T-cell (primary cell): ENCODE data around the gene SDHA. TPM values are rescaled to one million over a fixed set of nuclear protein-coding genes. Genes with fewer than 3 reads are reported as not detected.
"Not testable (repeated sequence)": the region's sequence is repeated elsewhere in the genome, so short reads cannot be mapped to it uniquely, and the experiment has no call there.

Experiments used
- ATAC-seq, 4 experiments: fragments of 200-7000 bp in 3 of 4; fragments of 150-1000 bp in 1 of 4; cut with Tn5 transposase; replicated peaks in 1 of 4; 1 replicate in 3 of 4; 2 replicates in 1 of 4; pipeline ENCODE4 v1.10.0; 2021; ENCODE audit warnings: moderate library complexity in 3 of 4, mild to moderate bottlenecking in 2 of 4, moderate number of reproducible peaks in 1 of 4
- CTCF ChIA-PET, 2 donors: fragments of 300-600 bp; sonication (Branson Sonifier 250); formaldehyde crosslinking; loops; one replicate each; lab custom pipeline; 2022; ENCODE audit warnings: antibody characterized with exemption in 2 of 2; lab: Charles Lee
- POLR2A ChIA-PET, 2 donors: fragments of 300-600 bp; sonication (Branson Sonifier 250); formaldehyde crosslinking; loops; one replicate each; lab custom pipeline; 2022; ENCODE audit warnings: antibody characterized with exemption in 2 of 2; lab: Charles Lee
- DNase-seq, 35 experiments: peaks; one replicate each; pipeline versions ENCODE4 v3.0.0 to v3.0.0-alpha.2; 2013 to 2023
- H3K27ac ChIP-seq: one replicate; pipeline ENCODE4 v1.5.1; 2013; ENCODE audit warnings: low read length
- H3K27me3 ChIP-seq, 2 experiments: replicated peaks in 1 of 2; 1 replicate in 1 of 2; 2 replicates in 1 of 2; pipeline versions ENCODE4 v1.6.1 to v1.7.0; 2013; ENCODE audit warnings: low read length in 1 of 2, mixed read lengths in 1 of 2; ENCODE audit not compliant: control insufficient read depth in 2 of 2, insufficient read depth in 2 of 2; ENCODE audit errors: extremely low read depth in 1 of 2
- H3K36me3 ChIP-seq, 2 donors: 1 replicate in 1 of 2; 2 replicates in 1 of 2; pipeline versions ENCODE4 v1.6.1 to v1.7.0; 2013; ENCODE audit warnings: low read length in 1 of 2; ENCODE audit not compliant: control insufficient read depth in 2 of 2, insufficient read depth in 1 of 2; ENCODE audit errors: extremely low read depth in 1 of 2
- H3K4me1 ChIP-seq, 2 experiments: 1 replicate in 1 of 2; 2 replicates in 1 of 2; pipeline versions ENCODE4 v1.6.1 to v1.7.0; 2013; ENCODE audit warnings: low read length in 2 of 2, mixed read lengths in 1 of 2; ENCODE audit not compliant: insufficient read depth in 2 of 2, control insufficient read depth in 1 of 2; ENCODE audit errors: extremely low read depth in 1 of 2
- H3K4me3 ChIP-seq, 2 donors: 1 replicate in 1 of 2; 2 replicates in 1 of 2; pipeline versions ENCODE4 v1.5.1 to v1.7.0; 2013; ENCODE audit warnings: mild to moderate bottlenecking in 2 of 2, low read length in 1 of 2, moderate library complexity in 1 of 2; ENCODE audit not compliant: control insufficient read depth in 1 of 2; ENCODE audit errors: extremely low read depth in 1 of 2
- H3K9me3 ChIP-seq: 2 replicates; pipeline ENCODE4 v1.7.0; 2013
- H3K27ac Mint-ChIP-seq, 2 donors: one replicate each; pipeline ENCODE4 v1.8.0; 2020 to 2021; ENCODE audit warnings: mild to moderate bottlenecking in 2 of 2, mixed read lengths in 2 of 2
- H3K27me3 Mint-ChIP-seq, 2 donors: one replicate each; pipeline ENCODE4 v1.8.0; 2021 to 2022; ENCODE audit warnings: mixed read lengths in 2 of 2
- H3K36me3 Mint-ChIP-seq: one replicate; pipeline ENCODE4 v1.8.0; 2021; ENCODE audit warnings: mixed read lengths
- H3K4me1 Mint-ChIP-seq, 3 donors: one replicate each; pipeline ENCODE4 v1.8.0; 2020 to 2022; ENCODE audit warnings: mixed read lengths in 3 of 3, mild to moderate bottlenecking in 1 of 3
- H3K4me3 Mint-ChIP-seq, 3 donors: one replicate each; pipeline ENCODE4 v1.8.0; 2020 to 2022; ENCODE audit warnings: mild to moderate bottlenecking in 3 of 3, mixed read lengths in 3 of 3, moderate library complexity in 3 of 3
- H3K9me3 Mint-ChIP-seq, 3 donors: one replicate each; pipeline ENCODE4 v1.8.0; 2020 to 2022; ENCODE audit warnings: mixed read lengths in 3 of 3
- WGBS: methylation state at CpG from one replicate; pipeline ENCODE4 v1.1.5; 2013; ENCODE audit warnings: missing lambda C conversion rate; ENCODE audit not compliant: insufficient coverage; 5-methylcytosine and 5-hydroxymethylcytosine counted together
- total RNA-seq, 35 experiments: library from RNA in 6 of 35; stranded (reverse) in 6 of 35; fragments of 120-200 nt in 1 of 35; gene quantifications; one replicate each; pipeline versions ENCODE4 v1.2.1 to v1.2.4 and lab custom pipeline; 2013 to 2026

The SDHA gene
- total RNA-seq, 5 donors from 2014 or later (not counting 1 experiment from before 2014, with no cell fraction given) = 122 to 209 (median 140) TPM

- no peak for ATAC-seq
- no peaks in the 10 kb centered on the region for H3K9me3 Mint-ChIP-seq
- H3K4me3 ChIP-seq = no peak overlapping the region
- H3K27me3 Mint-ChIP-seq = no peaks in the 10 kb centered on the region
- no peaks in the 10 kb centered on the region for H3K27me3 ChIP-seq
- no peak overlapping the region for H3K27ac Mint-ChIP-seq
- H3K36me3 Mint-ChIP-seq = peaks cover 45% of the 10 kb centered on the region
- 100% methylated on average over 4 of the region's 8 CpGs for WGBS
- peaks cover 10 to 64% of the 10 kb centered on the region in 2 donors for H3K36me3 ChIP-seq
- CTCF ChIA-PET = no interaction called here
- no peaks in the 10 kb centered on the region for H3K9me3 ChIP-seq
- POLR2A ChIA-PET = no interaction called here
- no peaks in the 10 kb centered on the region for H3K4me1 ChIP-seq
- DNase-seq = no peak
- no peak overlapping the region for H3K4me3 Mint-ChIP-seq
- no peaks in the 10 kb centered on the region for H3K4me1 Mint-ChIP-seq
- H3K27ac ChIP-seq = no peak overlapping the region
Measured at GRCh38 chr5:234450-234849, 16.3 kb downstream of the SDHA start.

GRCh38 chr5:235527-235926 lies 17.4 kb downstream of the SDHA start:
- DNase-seq, H3K27me3 Mint-ChIP-seq, ATAC-seq, H3K4me3 ChIP-seq, H3K4me1 Mint-ChIP-seq, H3K27ac ChIP-seq, POLR2A ChIA-PET, H3K9me3 Mint-ChIP-seq, H3K4me3 Mint-ChIP-seq, CTCF ChIA-PET, H3K27me3 ChIP-seq, H3K27ac Mint-ChIP-seq, H3K4me1 ChIP-seq, H3K9me3 ChIP-seq: not testable (repeated sequence)
- H3K36me3 ChIP-seq = peaks cover 10 to 61% of the 10 kb centered on the region in 2 donors
- H3K36me3 Mint-ChIP-seq = peaks cover 46% of the 10 kb centered on the region
- 100% methylated on average over 1 of the region's 9 CpGs for WGBS

GRCh38 chr5:237931-238330 lies 19.8 kb downstream of the SDHA start:
- DNase-seq, H3K9me3 Mint-ChIP-seq, H3K4me3 ChIP-seq, H3K27me3 Mint-ChIP-seq, H3K9me3 ChIP-seq, H3K4me3 Mint-ChIP-seq, ATAC-seq, POLR2A ChIA-PET, H3K4me1 ChIP-seq, H3K27ac ChIP-seq, H3K27ac Mint-ChIP-seq, H3K4me1 Mint-ChIP-seq, H3K27me3 ChIP-seq, CTCF ChIA-PET: not testable (repeated sequence)
- H3K36me3 Mint-ChIP-seq = peaks cover 49% of the 10 kb centered on the region
- H3K36me3 ChIP-seq = peaks cover 7 to 63% of the 10 kb centered on the region in 2 donors
- WGBS = 97% methylated on average over 4 of the region's 8 CpGs

GRCh38 chr5:240550-240949 lies 22.4 kb downstream of the SDHA start:
- H3K27me3 Mint-ChIP-seq, H3K4me3 Mint-ChIP-seq, H3K4me1 ChIP-seq, ATAC-seq, POLR2A ChIA-PET, H3K4me3 ChIP-seq, H3K9me3 ChIP-seq, H3K27me3 ChIP-seq, H3K27ac Mint-ChIP-seq, H3K9me3 Mint-ChIP-seq, DNase-seq, H3K27ac ChIP-seq, CTCF ChIA-PET: not testable (repeated sequence)
- 100% methylated on average over 3 of the region's 7 CpGs for WGBS
- H3K36me3 Mint-ChIP-seq = peaks cover 39% of the 10 kb centered on the region
- peaks cover 5 to 49% of the 10 kb centered on the region in 2 donors for H3K36me3 ChIP-seq
- peaks cover 0 to 25% (median 0%) of the 10 kb centered on the region in 3 donors for H3K4me1 Mint-ChIP-seq

- H3K9me3 Mint-ChIP-seq, DNase-seq, H3K27me3 ChIP-seq, H3K27me3 Mint-ChIP-seq, ATAC-seq, H3K27ac Mint-ChIP-seq, H3K9me3 ChIP-seq, H3K4me3 ChIP-seq, CTCF ChIA-PET, H3K4me3 Mint-ChIP-seq, H3K27ac ChIP-seq, POLR2A ChIA-PET, H3K4me1 ChIP-seq: not testable (repeated sequence)
- 100% methylated on average over 6 of the region's 13 CpGs for WGBS
- Mint-ChIP-seq H3K36me3 (peaks cover 41% of the 10 kb centered on the region), H3K4me1 (peaks cover 0 to 25% (median 0%) of the 10 kb centered on the region in 3 donors)
- peaks cover 5 to 49% of the 10 kb centered on the region in 2 donors for H3K36me3 ChIP-seq
Measured at GRCh38 chr5:241045-241669, 23.0 kb downstream of the SDHA start.

GRCh38 chr5:243683-244367 lies 25.7 kb downstream of the SDHA start:
- ATAC-seq (peak in 1 of 4 experiments; percentile 52), DNase-seq (peak in 10 of 35 experiments; percentile 7 to 39 (median 21))
- H3K9me3 ChIP-seq, H3K27me3 ChIP-seq, H3K27ac ChIP-seq, CTCF ChIA-PET, H3K4me1 ChIP-seq, H3K9me3 Mint-ChIP-seq, H3K4me3 ChIP-seq, H3K27me3 Mint-ChIP-seq, H3K27ac Mint-ChIP-seq: not testable (repeated sequence)
- POLR2A ChIA-PET = interaction anchor here in 1 of 2 donors (0.6 kb wide), 1 partner anchor 139 kb away, joined by 3 read pairs; no protein-coding TSS in a partner anchor
- peak overlapping the region in 1 of 3 donors; percentile 64 for H3K4me3 Mint-ChIP-seq
- peaks cover 0 to 53% of the 10 kb centered on the region in 2 donors for H3K36me3 ChIP-seq
- H3K4me1 Mint-ChIP-seq = peaks cover 0 to 25% (median 0%) of the 10 kb centered on the region in 3 donors
- H3K36me3 Mint-ChIP-seq = peaks cover 60% of the 10 kb centered on the region
- WGBS = 39% methylated on average over 8 of the region's 12 CpGs
